HepG2 (cell line): ENCODE data around the gene WFDC12. TPM values are rescaled to one million over a fixed set of nuclear protein-coding genes. Genes with fewer than 3 reads are reported as not detected.
A peak's percentile ranks its signal among the peaks of the same experiment; 100 is the strongest.

Experiments
- AHDC1 ChIP-seq: sonication (generic); formaldehyde crosslinking; IDR thresholded peaks from 2 replicates; pipeline ENCODE4 v1.5.1; 2020; ENCODE audit warnings: mild to moderate bottlenecking, missing genetic modification reagents, borderline replicate concordance
- ARHGAP35 ChIP-seq: sonication (generic); formaldehyde crosslinking; IDR thresholded peaks from 2 replicates; pipeline ENCODE4 v1.9.0; 2022; ENCODE audit warnings: mild to moderate bottlenecking, inconsistent platforms, moderate library complexity, missing genetic modification reagents, borderline replicate concordance
- ASH2L ChIP-seq: fragments of 300-600, 200-600 bp; sonication (generic); IDR thresholded peaks from 2 replicates; pipeline ENCODE4 v1.7.0; 2017; ENCODE audit warnings: low read depth, mild to moderate bottlenecking, moderate library complexity, mixed read lengths, low read length; ENCODE audit not compliant: insufficient read length
- CTCF ChIP-seq: sonication (generic); formaldehyde crosslinking; IDR thresholded peaks from 2 replicates; pipeline ENCODE4 v1.5.0; 2020; ENCODE audit warnings: mild to moderate bottlenecking, missing genetic modification reagents, moderate library complexity
- ERF ChIP-seq: IDR thresholded peaks from 2 replicates; pipeline ENCODE4 v1.6.1; 2018; ENCODE audit warnings: missing biosample characterization, missing genetic modification reagents
- HOXA9 ChIP-seq: sonication (generic); formaldehyde crosslinking; IDR thresholded peaks from 2 replicates; pipeline ENCODE4 v1.8.1; 2022; ENCODE audit warnings: missing genetic modification reagents, mild to moderate bottlenecking, moderate library complexity, borderline replicate concordance
- PAX8 ChIP-seq: sonication (generic); formaldehyde crosslinking; IDR thresholded peaks from 2 replicates; pipeline ENCODE4 v1.8.0; 2022; ENCODE audit warnings: mild to moderate bottlenecking, missing genetic modification reagents, borderline replicate concordance
- RAD21 ChIP-seq: fragments of 450-650 bp; formaldehyde crosslinking; IDR thresholded peaks from 2 replicates; pipeline ENCODE4 v1.5.0; 2020; ENCODE audit warnings: mild to moderate bottlenecking
- RFXANK ChIP-seq: IDR thresholded peaks from 2 replicates; pipeline ENCODE4 v1.6.1; 2016
- ZNF501 ChIP-seq: sonication (generic); formaldehyde crosslinking; IDR thresholded peaks from 2 replicates; pipeline ENCODE4 v1.5.1; 2020; ENCODE audit warnings: mild to moderate bottlenecking, moderate library complexity, missing genetic modification reagents
- ZNF629 ChIP-seq: sonication (generic); formaldehyde crosslinking; conservative IDR thresholded peaks from 2 replicates; pipeline ENCODE4 v1.5.0; 2020; ENCODE audit warnings: missing genetic modification reagents
- ZNF639 ChIP-seq: conservative IDR thresholded peaks from 2 replicates; pipeline ENCODE4 v1.6.1; 2018; ENCODE audit warnings: missing genetic modification reagents
- polyA plus RNA-seq, 8 experiments: library from polyadenylated mRNA; depleted of rRNA in 3 of 8; stranded (reverse) in 7 of 8; unstranded in 1 of 8; fragments of >200 nt; fragmentation: Illumina TruSeq in 4 of 8; extraction: Trizol in 4 of 8; gene quantifications; 2 replicates each; pipeline versions ENCODE4 v1.2.1 to v1.2.3, GENCODE V29; 2011 to 2016; ENCODE audit warnings: low read depth in 4 of 8, missing spikeins in 1 of 8, mixed read lengths in 1 of 8; ENCODE audit not compliant: insufficient read depth in 1 of 8
- total RNA-seq, 5 experiments: library from RNA; depleted of rRNA; stranded (reverse); fragments of >200 nt; fragmentation: Illumina TruSeq; extraction: Trizol; gene quantifications; 2 replicates each; pipeline ENCODE4 v1.2.3, GENCODE V29; 2016; ENCODE audit warnings: low read depth in 1 of 5
- TF ChIP-seq, protein P1 (sequence below): sonication (generic); formaldehyde crosslinking; IDR thresholded peaks from 2 replicates; pipeline ENCODE4 v1.4.0; 2020; ENCODE audit warnings: missing genetic modification reagents
- TF ChIP-seq, protein P2 (sequence below): sonication (generic); formaldehyde crosslinking; IDR thresholded peaks from 2 replicates; pipeline ENCODE4 v1.9.0; 2021; ENCODE audit warnings: missing genetic modification reagents, borderline replicate concordance

The WFDC12 gene
- total and polyA plus RNA-seq, 2 of the 13 experiments (the other 11 are each of a cell fraction or from before 2014, with no cell fraction given), result not detected

- TF ChIP-seq, protein P1, sequence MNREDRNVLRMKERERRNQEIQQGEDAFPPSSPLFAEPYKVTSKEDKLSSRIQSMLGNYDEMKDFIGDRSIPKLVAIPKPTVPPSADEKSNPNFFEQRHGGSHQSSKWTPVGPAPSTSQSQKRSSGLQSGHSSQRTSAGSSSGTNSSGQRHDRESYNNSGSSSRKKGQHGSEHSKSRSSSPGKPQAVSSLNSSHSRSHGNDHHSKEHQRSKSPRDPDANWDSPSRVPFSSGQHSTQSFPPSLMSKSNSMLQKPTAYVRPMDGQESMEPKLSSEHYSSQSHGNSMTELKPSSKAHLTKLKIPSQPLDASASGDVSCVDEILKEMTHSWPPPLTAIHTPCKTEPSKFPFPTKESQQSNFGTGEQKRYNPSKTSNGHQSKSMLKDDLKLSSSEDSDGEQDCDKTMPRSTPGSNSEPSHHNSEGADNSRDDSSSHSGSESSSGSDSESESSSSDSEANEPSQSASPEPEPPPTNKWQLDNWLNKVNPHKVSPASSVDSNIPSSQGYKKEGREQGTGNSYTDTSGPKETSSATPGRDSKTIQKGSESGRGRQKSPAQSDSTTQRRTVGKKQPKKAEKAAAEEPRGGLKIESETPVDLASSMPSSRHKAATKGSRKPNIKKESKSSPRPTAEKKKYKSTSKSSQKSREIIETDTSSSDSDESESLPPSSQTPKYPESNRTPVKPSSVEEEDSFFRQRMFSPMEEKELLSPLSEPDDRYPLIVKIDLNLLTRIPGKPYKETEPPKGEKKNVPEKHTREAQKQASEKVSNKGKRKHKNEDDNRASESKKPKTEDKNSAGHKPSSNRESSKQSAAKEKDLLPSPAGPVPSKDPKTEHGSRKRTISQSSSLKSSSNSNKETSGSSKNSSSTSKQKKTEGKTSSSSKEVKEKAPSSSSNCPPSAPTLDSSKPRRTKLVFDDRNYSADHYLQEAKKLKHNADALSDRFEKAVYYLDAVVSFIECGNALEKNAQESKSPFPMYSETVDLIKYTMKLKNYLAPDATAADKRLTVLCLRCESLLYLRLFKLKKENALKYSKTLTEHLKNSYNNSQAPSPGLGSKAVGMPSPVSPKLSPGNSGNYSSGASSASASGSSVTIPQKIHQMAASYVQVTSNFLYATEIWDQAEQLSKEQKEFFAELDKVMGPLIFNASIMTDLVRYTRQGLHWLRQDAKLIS, result no peak
- TF ChIP-seq ASH2L, result no peak
- peak; percentile 67 for TF ChIP-seq RAD21 (CRISPR knock-in tag)
- peak; percentile 85 for TF ChIP-seq CTCF
- no peak for TF ChIP-seq ZNF501 (CRISPR knock-in tag)
- TF ChIP-seq HOXA9 (CRISPR knock-in tag), result no peak
- no peak for TF ChIP-seq ARHGAP35
- TF ChIP-seq ERF (CRISPR knock-in tag), result 0 out of 2 replicates have a peak, but pooled peaks have one; percentile 41
- no peak for TF ChIP-seq PAX8 (CRISPR knock-in tag)
- no peak for TF ChIP-seq ZNF629 (CRISPR knock-in tag)
- TF ChIP-seq RFXANK (CRISPR knock-in tag), result no peak
- TF ChIP-seq ZNF639 (CRISPR knock-in tag), result no peak
- TF ChIP-seq, protein P2, sequence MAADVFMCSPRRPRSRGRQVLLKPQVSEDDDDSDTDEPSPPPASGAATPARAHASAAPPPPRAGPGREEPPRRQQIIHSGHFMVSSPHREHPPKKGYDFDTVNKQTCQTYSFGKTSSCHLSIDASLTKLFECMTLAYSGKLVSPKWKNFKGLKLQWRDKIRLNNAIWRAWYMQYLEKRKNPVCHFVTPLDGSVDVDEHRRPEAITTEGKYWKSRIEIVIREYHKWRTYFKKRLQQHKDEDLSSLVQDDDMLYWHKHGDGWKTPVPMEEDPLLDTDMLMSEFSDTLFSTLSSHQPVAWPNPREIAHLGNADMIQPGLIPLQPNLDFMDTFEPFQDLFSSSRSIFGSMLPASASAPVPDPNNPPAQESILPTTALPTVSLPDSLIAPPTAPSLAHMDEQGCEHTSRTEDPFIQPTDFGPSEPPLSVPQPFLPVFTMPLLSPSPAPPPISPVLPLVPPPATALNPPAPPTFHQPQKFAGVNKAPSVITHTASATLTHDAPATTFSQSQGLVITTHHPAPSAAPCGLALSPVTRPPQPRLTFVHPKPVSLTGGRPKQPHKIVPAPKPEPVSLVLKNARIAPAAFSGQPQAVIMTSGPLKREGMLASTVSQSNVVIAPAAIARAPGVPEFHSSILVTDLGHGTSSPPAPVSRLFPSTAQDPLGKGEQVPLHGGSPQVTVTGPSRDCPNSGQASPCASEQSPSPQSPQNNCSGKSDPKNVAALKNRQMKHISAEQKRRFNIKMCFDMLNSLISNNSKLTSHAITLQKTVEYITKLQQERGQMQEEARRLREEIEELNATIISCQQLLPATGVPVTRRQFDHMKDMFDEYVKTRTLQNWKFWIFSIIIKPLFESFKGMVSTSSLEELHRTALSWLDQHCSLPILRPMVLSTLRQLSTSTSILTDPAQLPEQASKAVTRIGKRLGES (CRISPR knock-in tag), result no peak
- TF ChIP-seq AHDC1 (CRISPR knock-in tag), result no peak
These were observed 28.4 kb downstream of the WFDC12 start (continued) for GRCh38 chr20:45095805-45096238.
